GM18499 (cell line): ENCODE measurements around the gene RNF145.
"Not testable (repeated sequence)": the region's sequence is repeated elsewhere in the genome, so short reads cannot be mapped to it uniquely, and the experiment has no call there.

ENCODE experiments used
- ATAC-seq: cut with Tn5 transposase; IDR thresholded peaks from one replicate; pipeline ENCODE4 v1.9.1; 2021; ENCODE audit warnings: moderate number of reproducible peaks; ENCODE audit not compliant: insufficient read depth, unreplicated experiment

Gene RNF145

GRCh38 chr5:159123700-159124099 is 85.7 kb downstream of the RNF145 start:
- no peak for ATAC-seq

GRCh38 chr5:159123189-159123588 is 86.2 kb downstream of the RNF145 start:
- ATAC-seq, result no peak

- ATAC-seq, result no peak
These were observed 88.3 kb downstream of the RNF145 start for GRCh38 chr5:159121061-159121460.

- ATAC-seq, result no peak
These were observed 88.9 kb downstream of the RNF145 start for GRCh38 chr5:159120446-159120845.

GRCh38 chr5:159119842-159120241 is 89.5 kb downstream of the RNF145 start:
- ATAC-seq, result not testable (repeated sequence)

- ATAC-seq, result not testable (repeated sequence)
These were observed 90.2 kb downstream of the RNF145 start for GRCh38 chr5:159118958-159119659.

GRCh38 chr5:159113405-159113804 is 95.9 kb downstream of the RNF145 start:
- ATAC-seq, result no peak

- ATAC-seq, result no peak
These were observed 96.9 kb downstream of the RNF145 start for GRCh38 chr5:159112436-159112835.
